A172 (cell line): ENCODE results near the gene UBE2L3. TPM values are rescaled to one million over a fixed set of nuclear protein-coding genes. Genes with fewer than 3 reads are reported as not detected.

ENCODE experiments used
- DNase-seq: peaks from one replicate; pipeline ENCODE4 v3.0.0-alpha.2; 2015; ENCODE audit warnings: low spot score
- total RNA-seq: library from RNA; depleted of rRNA; stranded (reverse); fragments of >200 nt; shearing (Covaris generic); gene quantifications from 2 replicates; pipeline ENCODE4 v1.2.3, GENCODE V29; 2014; rRNA removed

The UBE2L3 gene
- total RNA-seq, 1 experiment from 2014 or later: 31.5 TPM

GRCh38 chr22:21672107-21672629 is 104.7 kb downstream of the UBE2L3 start:
- DNase-seq: no peak

Other genes starting within 250 kb of the UBE2L3 start
- gene RIMBP3B, start 184.0 kb upstream of the UBE2L3 start, total RNA-seq: 0.02 and 0.65 TPM in 2 replicates
- 0.53 and 1.1 TPM in 2 replicates for gene HIC2, start 150.3 kb upstream of the UBE2L3 start, total RNA-seq
- 1.2 and 3.3 TPM in 2 replicates for gene TMEM191C, start 100.3 kb upstream of the UBE2L3 start, total RNA-seq
- gene RIMBP3C, start 16.3 kb upstream of the UBE2L3 start, total RNA-seq: 0.50 and 0.62 TPM in 2 replicates
- 15.1 and 18.2 TPM in 2 replicates for gene YDJC, start 62.3 kb downstream of the UBE2L3 start, total RNA-seq
- 0.12 TPM in 1 of 2 replicates, not detected in the other for gene CCDC116, start 65.0 kb downstream of the UBE2L3 start, total RNA-seq
- gene SDF2L1, start 74.6 kb downstream of the UBE2L3 start, total RNA-seq: 14.7 and 16.6 TPM in 2 replicates
- 9.0 and 13.9 TPM in 2 replicates for gene PPIL2, start 98.3 kb downstream of the UBE2L3 start, total RNA-seq
- gene YPEL1, start 168.1 kb downstream of the UBE2L3 start, total RNA-seq: 0.67 and 2.7 TPM in 2 replicates